ENCODE results near the gene ZCCHC10. TPM values are rescaled to one million over a fixed set of nuclear protein-coding genes. Genes with fewer than 3 reads are reported as not detected.

Gene ZCCHC10
- total and polyA plus RNA-seq, 2 of the 4 experiments (the other 2 are of a cell fraction): 4.1 to 20.4 TPM

- CTCF ChIA-PET: no interaction called here
- dilution Hi-C loops (cut with HindIII; ENCODE audit: low sequenced_read_pairs, unreplicated experiment): no loop called here
These were observed 61.2 kb downstream of the ZCCHC10 start for GRCh38 chr5:132965120-132965519.

More at GRCh38 chr5:132965120-132965519, 61.2 kb downstream of the ZCCHC10 start:
- Histone ChIP-seq H3K4me1 (ENCODE audit: control insufficient read depth, insufficient read depth, low read length) (peaks cover 2% of the 10 kb centered on the region; the same call in 1 of the 2 replicates), H2BK120ac (ENCODE audit: low read depth, low read length) (no peak overlapping the region), H2BK5ac (ENCODE audit: low read depth, low read length, poor library complexity, severe bottlenecking) (no peak overlapping the region), H3K27ac (ENCODE audit: insufficient read depth, low read length) (no peak overlapping the region), H3K9me3 (ENCODE audit: control insufficient read depth, insufficient read depth, low read length) (no peaks in the 10 kb centered on the region), H3K79me1 (ENCODE audit: low read depth in 1 of 2, low read length in 2 of 2) (peaks cover 0 to 6% of the 10 kb centered on the region in 2 experiments; a peak in 1 of 4 replicates), H4K8ac (ENCODE audit: low read depth in 2 of 2, low read length in 2 of 2) (no peak overlapping the region), H2BK15ac (ENCODE audit: low read depth, low read length) (no peak overlapping the region), H3K23ac (ENCODE audit: low read depth, low read length) (no peak overlapping the region), H2AK5ac (ENCODE audit: low read depth, low read length) (no peak overlapping the region), H3K27me3 (ENCODE audit: control insufficient read depth, insufficient read depth, low read length) (no peaks in the 10 kb centered on the region), H3K36me3 (ENCODE audit: control insufficient read depth, insufficient read depth, low read length) (no peaks in the 10 kb centered on the region), H3K56ac (ENCODE audit: extremely low read depth, insufficient read depth, low read length) (no peak overlapping the region), H3K14ac (replicated peaks; ENCODE audit: low read depth, low read length) (no peak overlapping the region), H3K4ac (ENCODE audit: low read depth, low read length) (no peak overlapping the region), H3K4me2 (ENCODE audit: low read depth, low read length) (no peak overlapping the region), H3K18ac (ENCODE audit: low read depth, low read length) (no peak overlapping the region), H4K5ac (ENCODE audit: low read depth, low read length) (no peak overlapping the region), H3K9ac (ENCODE audit: low read depth, low read length) (no peak overlapping the region), H4K20me1 (ENCODE audit: insufficient read depth, low read length) (peaks cover 25% of the 10 kb centered on the region), H2AK9ac (replicated peaks; ENCODE audit: low read depth, low read length, poor library complexity) (no peak overlapping the region), H3K4me3 (ENCODE audit: insufficient read depth, low read depth, low read length) (no peak overlapping the region), H4K91ac (ENCODE audit: insufficient read depth, low read depth, low read length) (no peak overlapping the region), H2BK20ac (ENCODE audit: low read depth, low read length) (no peak overlapping the region), H3K9me1 (ENCODE audit: insufficient read depth, low read length) (peaks cover 6% of the 10 kb centered on the region), H2AFZ (replicated peaks; ENCODE audit: low read length, poor library complexity) (no peak overlapping the region)
- intact Hi-C loops (cut with micrococcal nuclease) (no loop called here), in situ Hi-C loops (cut with MboI; ENCODE audit: low sequenced_read_pairs) (no loop called here)
- TF ChIP-seq MXI1 (IDR thresholded peaks at IDR 0.05; ENCODE audit: borderline replicate concordance, low read depth, low read length) (no peak), CTCF (conservative IDR thresholded peaks at IDR 0.05; ENCODE audit: low read depth, low read length) (no peak), RAD21 (IDR thresholded peaks at IDR 0.05; ENCODE audit: low read length) (no peak), CHD1 (IDR thresholded peaks at IDR 0.05; ENCODE audit: low read depth, low read length) (no peak), RFX5 (IDR thresholded peaks at IDR 0.05; ENCODE audit: low read depth, low read length) (no peak), MAFK (IDR thresholded peaks at IDR 0.05; ENCODE audit: low read depth, low read length) (no peak), POLR2A (IDR thresholded peaks at IDR 0.05; ENCODE audit: low read depth, low read length) (no peak), FOS (IDR thresholded peaks at IDR 0.05; ENCODE audit: low read depth, low read length) (no peak)
- no TSS peak for BruUV-seq (replicated peaks)
- POLR2A ChIA-PET (ENCODE audit: unreplicated experiment): no interaction called here
- WGBS, 2 experiments (ENCODE audit: extremely low coverage in 2 of 2, insufficient read length in 1 of 2): no CpG with 5 or more reads among the region's 4 CpGs
- DNase-seq: no peak
- ATAC-seq (ENCODE audit: low read depth): no peak
